ENCODE data around the gene C7orf25.

DNA sequence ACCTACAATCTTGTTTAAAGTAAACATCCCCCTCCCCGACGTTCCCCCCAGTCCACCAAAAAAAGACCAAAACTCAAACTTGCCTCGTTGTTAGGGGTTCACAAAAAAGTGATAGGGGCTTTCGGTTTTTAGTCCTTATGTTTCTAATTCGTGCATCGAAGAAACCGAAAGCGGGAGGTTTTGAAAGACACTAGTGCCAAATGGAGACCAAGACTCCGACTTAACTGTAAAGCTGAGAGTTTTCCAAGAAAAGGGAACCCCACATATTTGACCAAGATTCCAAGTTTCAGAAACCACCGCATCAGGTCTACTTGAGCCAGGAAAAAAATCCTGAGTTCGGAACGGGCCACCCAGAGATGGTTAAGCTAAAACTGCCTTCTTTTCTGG is 19.6 kb upstream of the C7orf25 start:
- TF ChIP-seq, protein P1, sequence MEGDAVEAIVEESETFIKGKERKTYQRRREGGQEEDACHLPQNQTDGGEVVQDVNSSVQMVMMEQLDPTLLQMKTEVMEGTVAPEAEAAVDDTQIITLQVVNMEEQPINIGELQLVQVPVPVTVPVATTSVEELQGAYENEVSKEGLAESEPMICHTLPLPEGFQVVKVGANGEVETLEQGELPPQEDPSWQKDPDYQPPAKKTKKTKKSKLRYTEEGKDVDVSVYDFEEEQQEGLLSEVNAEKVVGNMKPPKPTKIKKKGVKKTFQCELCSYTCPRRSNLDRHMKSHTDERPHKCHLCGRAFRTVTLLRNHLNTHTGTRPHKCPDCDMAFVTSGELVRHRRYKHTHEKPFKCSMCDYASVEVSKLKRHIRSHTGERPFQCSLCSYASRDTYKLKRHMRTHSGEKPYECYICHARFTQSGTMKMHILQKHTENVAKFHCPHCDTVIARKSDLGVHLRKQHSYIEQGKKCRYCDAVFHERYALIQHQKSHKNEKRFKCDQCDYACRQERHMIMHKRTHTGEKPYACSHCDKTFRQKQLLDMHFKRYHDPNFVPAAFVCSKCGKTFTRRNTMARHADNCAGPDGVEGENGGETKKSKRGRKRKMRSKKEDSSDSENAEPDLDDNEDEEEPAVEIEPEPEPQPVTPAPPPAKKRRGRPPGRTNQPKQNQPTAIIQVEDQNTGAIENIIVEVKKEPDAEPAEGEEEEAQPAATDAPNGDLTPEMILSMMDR (IDR thresholded peaks at IDR 0.05), result no peak
- no peak for TF ChIP-seq POLR2A (IDR thresholded peaks at IDR 0.05)

Data from lower leg skin (tissue), 3 donors.